Ovary (tissue), 3 donors: ENCODE measurements around the gene ZNF385C.

Source experiments
- CTCF ChIP-seq, 3 donors: fragments of 450-650 bp in 2 of 3; fragments of 200-600 bp in 1 of 3; IDR thresholded peaks; one replicate each; pipeline versions ENCODE4 v1.5.1 to v1.8.0; 2016 to 2022; ENCODE audit warnings: antibody characterized with exemption in 3 of 3, mild to moderate bottlenecking in 1 of 3
- POLR2A ChIP-seq: fragments of 450-650 bp; IDR thresholded peaks from one replicate; pipeline ENCODE4 v1.6.1; 2017; ENCODE audit warnings: antibody characterized with exemption, mild to moderate bottlenecking, moderate library complexity
- donor health status: DM: no; HTN: no; CAD: no.

GRCh38 chr17:42081516-42082129 lies 16.6 kb downstream of the ZNF385C start:
- TF ChIP-seq POLR2A (no peak), CTCF (IDR thresholded peaks at IDR 0.05) (no peak)
